HG03060 (cell line): ENCODE data around the gene NSA2.

ENCODE experiments used
- ATAC-seq: cut with Tn5 transposase; IDR thresholded peaks from one replicate; pipeline ENCODE4 v1.9.1; 2021; ENCODE audit warnings: low read depth, moderate number of reproducible peaks; ENCODE audit not compliant: unreplicated experiment

NSA2 gene

GRCh38 chr5:74810915-74811314 lies 43.9 kb downstream of the NSA2 start:
- no peak for ATAC-seq

GRCh38 chr5:74816875-74817274 lies 49.8 kb downstream of the NSA2 start:
- no peak for ATAC-seq

GRCh38 chr5:74822288-74822687 lies 55.2 kb downstream of the NSA2 start:
- ATAC-seq: no peak

- ATAC-seq: no peak
Observed at GRCh38 chr5:74829413-74829812, 62.4 kb downstream of the NSA2 start.
